ENCODE data around the gene HEPHL1. TPM values are rescaled to one million over a fixed set of nuclear protein-coding genes. Genes with fewer than 3 reads are reported as not detected.
"Not testable (repeated sequence)": the region's sequence is repeated elsewhere in the genome, so short reads cannot be mapped to it uniquely, and the experiment has no call there.

HEPHL1 gene
- total RNA-seq, 1 donor from 2014 or later = not detected

DNA sequence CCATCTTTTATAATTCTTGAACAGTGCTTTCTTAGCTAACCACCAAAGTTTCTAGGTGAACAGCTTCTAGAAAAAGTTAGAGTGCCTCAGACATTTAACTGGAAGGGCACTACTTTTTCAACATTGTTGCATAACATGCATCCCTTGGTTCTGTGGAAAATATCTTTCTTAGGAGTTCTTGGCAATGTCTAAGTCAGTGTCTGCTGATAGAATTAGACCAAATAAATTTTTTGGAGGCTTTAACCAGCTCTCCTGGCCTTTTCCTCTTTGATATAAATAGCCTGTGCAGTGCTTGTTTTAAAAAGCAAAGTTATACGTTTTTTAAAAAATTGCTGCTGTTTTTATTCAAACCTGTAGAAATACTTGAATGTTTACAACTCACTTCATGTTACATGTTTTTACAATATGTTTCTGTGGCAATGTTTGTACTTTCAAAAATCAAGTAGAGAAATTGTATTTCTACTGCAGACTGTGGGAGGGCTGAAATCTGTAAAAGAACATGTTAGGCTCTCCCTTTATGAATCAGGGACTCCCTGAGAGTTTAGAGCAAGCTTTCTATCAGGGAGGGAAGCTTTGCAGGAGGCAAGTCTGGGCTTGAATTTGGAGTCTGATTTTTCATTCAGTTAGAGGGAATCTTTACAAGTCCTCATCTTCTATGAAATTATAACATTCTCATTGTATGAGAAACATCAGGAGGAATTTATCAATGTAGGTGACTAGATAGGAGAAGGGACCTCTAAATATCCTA lies 91.2 kb downstream of the HEPHL1 start:
- Mint-ChIP-seq H3K4me1 (ENCODE audit: low read depth) (no peaks in the 10 kb centered on the region), H3K27me3 (no peaks in the 10 kb centered on the region), H3K4me3 (ENCODE audit: low read depth) (no peak overlapping the region), H3K27ac (no peak overlapping the region), H3K9me3 (ENCODE audit: low read depth) (peaks cover 8% of the 10 kb centered on the region), H3K36me3 (ENCODE audit: insufficient read depth) (peaks cover 3% of the 10 kb centered on the region)
- no peak for TF ChIP-seq CTCF (IDR thresholded peaks at IDR 0.05; ENCODE audit: unreplicated experiment)
- no peak for DNase-seq (ENCODE audit: low spot score, unreplicated experiment)

DNA sequence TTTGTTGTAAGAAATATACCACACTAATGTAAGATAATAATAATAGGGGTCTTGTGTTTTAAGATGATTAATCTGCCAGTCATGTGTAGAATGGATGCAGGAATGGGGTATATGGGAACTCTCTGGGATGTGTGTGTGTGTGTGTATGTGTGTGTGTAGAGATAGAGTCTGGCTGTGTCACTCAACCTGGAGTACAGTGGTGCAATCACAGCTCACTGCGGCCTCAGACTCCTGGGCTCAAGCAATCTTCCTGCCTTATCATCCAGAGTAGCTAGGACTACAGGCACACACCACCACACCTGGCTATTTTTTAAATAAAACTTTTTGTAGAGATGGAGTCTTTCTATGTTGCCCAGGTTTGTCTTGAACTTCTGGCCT lies 96.0 kb downstream of the HEPHL1 start:
- no peak for DNase-seq (ENCODE audit: low spot score, unreplicated experiment)
- Mint-ChIP-seq H3K9me3 (ENCODE audit: low read depth) (peaks cover 4% of the 10 kb centered on the region), H3K36me3 (ENCODE audit: insufficient read depth) (no peaks in the 10 kb centered on the region), H3K27me3 (no peaks in the 10 kb centered on the region), H3K27ac (no peak overlapping the region), H3K4me3 (ENCODE audit: low read depth) (no peak overlapping the region), H3K4me1 (ENCODE audit: low read depth) (no peaks in the 10 kb centered on the region)
- TF ChIP-seq CTCF (IDR thresholded peaks at IDR 0.05; ENCODE audit: unreplicated experiment) = no peak

- no peaks in the 10 kb centered on the region for H3K4me1 Mint-ChIP-seq (ENCODE audit: low read depth)
- H3K4me3 Mint-ChIP-seq (ENCODE audit: low read depth) = no peak overlapping the region
- TF ChIP-seq CTCF (IDR thresholded peaks at IDR 0.05; ENCODE audit: unreplicated experiment) = no peak
- H3K27ac Mint-ChIP-seq = no peak overlapping the region
- peaks cover 4% of the 10 kb centered on the region for H3K9me3 Mint-ChIP-seq (ENCODE audit: low read depth)
- H3K36me3 Mint-ChIP-seq (ENCODE audit: insufficient read depth) = no peaks in the 10 kb centered on the region
- H3K27me3 Mint-ChIP-seq = no peaks in the 10 kb centered on the region
- DNase-seq (ENCODE audit: low spot score, unreplicated experiment) = no peak
These were observed 96.7 kb downstream of the HEPHL1 start for GRCh38 chr11:94117871-94118270.

DNA sequence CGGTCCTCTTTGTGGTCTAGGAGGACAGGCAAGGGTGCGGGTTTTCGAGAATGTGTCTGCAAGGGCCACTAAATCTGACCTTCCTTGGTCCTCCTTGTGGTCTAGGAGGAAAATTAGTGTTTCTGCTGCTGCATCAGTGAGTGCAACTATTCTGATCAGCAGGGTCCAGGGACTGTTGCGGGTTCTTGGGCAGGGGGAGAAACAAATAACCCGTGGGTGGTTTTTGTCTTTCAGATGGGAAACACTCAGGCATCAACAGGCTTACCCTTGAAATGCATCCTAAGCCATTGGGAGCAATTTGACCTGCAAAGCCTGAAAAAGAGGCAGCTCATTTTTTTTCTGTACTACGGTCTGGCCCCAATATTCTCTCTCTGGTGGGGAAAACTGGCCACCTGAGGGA lies 98.5 kb downstream of the HEPHL1 start:
- H3K27ac Mint-ChIP-seq; H3K9me3 Mint-ChIP-seq (ENCODE audit: low read depth); H3K4me1 Mint-ChIP-seq (ENCODE audit: low read depth); H3K27me3 Mint-ChIP-seq; DNase-seq (ENCODE audit: low spot score, unreplicated experiment); H3K36me3 Mint-ChIP-seq (ENCODE audit: insufficient read depth); H3K4me3 Mint-ChIP-seq (ENCODE audit: low read depth): not testable (repeated sequence)

DNA sequence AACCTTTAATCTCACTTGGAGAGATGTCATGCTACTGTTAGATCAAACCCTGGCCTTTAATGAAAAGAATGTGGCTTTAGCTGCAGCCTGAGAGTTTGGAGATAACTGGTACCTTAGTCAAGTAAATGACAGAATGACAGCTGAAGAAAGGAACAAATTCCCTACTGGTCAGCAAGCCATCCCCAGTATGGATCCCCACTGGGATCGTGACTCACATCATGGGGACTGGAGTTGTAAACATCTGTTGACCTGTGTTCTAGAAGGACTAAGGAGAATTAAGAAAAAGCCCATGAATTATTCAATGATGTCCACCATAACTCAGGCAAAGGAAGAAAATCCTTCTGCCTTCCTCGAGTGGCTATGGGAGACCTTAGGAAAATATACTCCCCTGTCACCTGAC lies 99.4 kb downstream of the HEPHL1 start:
- H3K36me3 Mint-ChIP-seq (ENCODE audit: insufficient read depth); H3K27ac Mint-ChIP-seq; H3K9me3 Mint-ChIP-seq (ENCODE audit: low read depth); H3K27me3 Mint-ChIP-seq; DNase-seq (ENCODE audit: low spot score, unreplicated experiment); H3K4me3 Mint-ChIP-seq (ENCODE audit: low read depth); H3K4me1 Mint-ChIP-seq (ENCODE audit: low read depth): not testable (repeated sequence)

DNA sequence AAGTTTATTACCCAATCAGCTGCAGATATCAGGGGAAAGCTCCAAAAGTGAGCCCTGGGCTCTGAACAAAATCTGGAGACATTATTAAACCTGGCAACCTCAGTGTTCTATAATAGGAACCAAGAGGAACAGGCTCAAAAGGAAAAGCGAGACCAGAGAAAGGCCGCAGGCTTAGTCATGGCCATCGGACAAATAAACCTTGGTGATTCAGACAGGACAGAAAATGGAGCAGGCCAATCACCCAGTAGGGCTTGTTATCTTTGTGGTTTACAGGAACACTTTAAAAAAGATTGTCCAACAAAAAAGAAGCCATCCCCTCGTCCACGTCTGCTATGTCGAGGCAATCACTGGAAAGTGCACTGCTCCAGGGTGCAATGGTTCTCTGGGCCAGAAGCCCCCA lies 99.8 kb downstream of the HEPHL1 start:
- Mint-ChIP-seq H3K4me1 (ENCODE audit: low read depth) (no peaks in the 10 kb centered on the region), H3K27ac (no peak overlapping the region), H3K9me3 (ENCODE audit: low read depth) (peaks cover 4% of the 10 kb centered on the region), H3K36me3 (ENCODE audit: insufficient read depth) (no peaks in the 10 kb centered on the region), H3K4me3 (ENCODE audit: low read depth) (no peak overlapping the region), H3K27me3 (no peaks in the 10 kb centered on the region)
- DNase-seq (ENCODE audit: low spot score, unreplicated experiment) = no peak
- no peak for TF ChIP-seq CTCF (IDR thresholded peaks at IDR 0.05; ENCODE audit: unreplicated experiment)
